Activated CD4-positive, alpha-beta T cell treated with anti-CD3 and anti-CD28 coated beads, Interleukin-2, amount 10 ng/mL, durations not matched to agents 24 days and 14 days (primary cell): ENCODE measurements around the gene PCDHA4. TPM values are rescaled to one million over a fixed set of nuclear protein-coding genes. Genes with fewer than 3 reads are reported as not detected.
"Not testable (repeated sequence)": the region's sequence is repeated elsewhere in the genome, so short reads cannot be mapped to it uniquely, and the experiment has no call there.

ENCODE experiments used
- DNase-seq: peaks from one replicate; pipeline ENCODE4 v3.0.0; 2022
- H3K27ac Mint-ChIP-seq: one replicate; pipeline ENCODE4 v1.8.0; 2022; ENCODE audit warnings: mild to moderate bottlenecking, mixed read lengths
- H3K27me3 Mint-ChIP-seq: one replicate; pipeline ENCODE4 v1.8.0; 2022; ENCODE audit warnings: mixed read lengths
- H3K36me3 Mint-ChIP-seq: one replicate; pipeline ENCODE4 v1.8.0; 2022; ENCODE audit warnings: low read depth, mild to moderate bottlenecking, mixed read lengths
- H3K4me1 Mint-ChIP-seq: one replicate; pipeline ENCODE4 v1.8.0; 2021; ENCODE audit warnings: mixed read lengths
- H3K4me3 Mint-ChIP-seq: one replicate; pipeline ENCODE4 v1.8.0; 2022; ENCODE audit warnings: mild to moderate bottlenecking, moderate library complexity, mixed read lengths
- H3K9me3 Mint-ChIP-seq: one replicate; pipeline ENCODE4 v1.8.0; 2021; ENCODE audit warnings: mixed read lengths
- intact Hi-C: fragments of 100-400 bp; cut with micrococcal nuclease; formaldehyde crosslinking; loops from one replicate; pipeline ENCODE4 v1.15.1; 2023
- total RNA-seq: library from RNA; stranded (reverse); gene quantifications from 2 replicates; pipeline ENCODE4 v1.2.3, GENCODE V29; 2022

PCDHA4 gene
- total RNA-seq, 1 donor from 2014 or later: not detected

DNA sequence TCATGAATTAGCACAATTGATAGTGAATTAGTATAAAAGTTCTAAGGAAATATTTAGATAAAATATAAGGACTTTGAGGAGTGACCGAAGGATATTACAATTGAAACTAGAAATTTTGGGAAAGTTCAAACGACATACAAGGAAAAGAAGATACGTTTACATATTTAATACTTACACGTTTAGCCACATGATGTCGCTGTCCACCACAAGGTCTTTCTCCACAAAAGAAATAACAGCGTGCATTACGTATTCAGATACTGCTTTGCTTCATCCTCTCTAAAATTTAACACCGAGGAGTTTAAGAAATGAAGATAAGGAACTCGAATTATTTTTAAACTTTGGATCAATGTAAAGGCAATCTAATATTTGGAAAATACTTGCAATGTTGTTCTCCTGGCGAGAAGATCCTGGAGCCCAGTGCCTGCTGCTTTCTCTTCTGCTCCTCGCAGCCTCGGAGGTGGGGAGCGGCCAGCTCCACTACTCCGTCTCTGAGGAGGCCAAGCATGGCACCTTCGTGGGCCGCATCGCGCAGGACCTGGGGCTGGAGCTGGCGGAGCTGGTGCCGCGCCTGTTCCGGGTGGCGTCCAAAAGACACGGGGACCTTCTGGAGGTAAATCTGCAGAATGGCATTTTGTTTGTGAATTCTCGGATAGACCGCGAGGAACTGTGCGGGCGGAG, 5.9 kb upstream of the PCDHA4 start, which contains the start of gene PCDHA3:
TSS of gene PCDHA3 (plus strand) at position 242 of the 678 bp plus-strand sequence.
- H3K27me3 Mint-ChIP-seq: no peaks in the 10 kb centered on the region
- intact Hi-C loops: no loop called here
- no peaks in the 10 kb centered on the region for H3K4me1 Mint-ChIP-seq
- no peak within 1 kb of the TSS for H3K27ac Mint-ChIP-seq
- H3K9me3 Mint-ChIP-seq: peaks cover 17% of the 10 kb centered on the region
- DNase-seq: no peak
- H3K4me3 Mint-ChIP-seq: no peak within 1 kb of the TSS
- H3K36me3 Mint-ChIP-seq: no peaks in the 10 kb centered on the region

DNA sequence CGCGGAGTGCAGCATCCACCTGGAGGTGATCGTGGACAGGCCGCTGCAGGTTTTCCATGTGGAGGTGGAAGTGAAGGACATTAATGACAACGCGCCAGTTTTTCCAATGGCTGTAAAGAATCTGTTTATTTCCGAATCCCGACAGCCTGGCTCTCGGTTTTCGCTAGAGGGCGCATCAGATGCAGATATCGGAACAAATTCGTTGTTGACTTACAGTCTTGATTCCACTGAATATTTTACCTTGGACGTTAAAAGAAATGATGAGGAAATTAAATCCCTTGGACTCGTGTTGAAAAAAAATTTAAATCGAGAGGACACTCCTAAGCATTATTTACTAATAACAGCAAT, 5.4 kb upstream of the PCDHA4 start:
- Mint-ChIP-seq H3K4me3 (no peak overlapping the region), H3K4me1 (no peaks in the 10 kb centered on the region), H3K27ac (no peak overlapping the region), H3K36me3 (no peaks in the 10 kb centered on the region), H3K9me3 (peaks cover 18% of the 10 kb centered on the region), H3K27me3 (no peaks in the 10 kb centered on the region)
- no peak for DNase-seq
- intact Hi-C loops: no loop called here

GRCh38 chr5:140802381-140802780, 4.5 kb upstream of the PCDHA4 start:
- peaks cover 18% of the 10 kb centered on the region for H3K9me3 Mint-ChIP-seq
- H3K4me3 Mint-ChIP-seq, H3K27me3 Mint-ChIP-seq, H3K27ac Mint-ChIP-seq, H3K36me3 Mint-ChIP-seq, DNase-seq, H3K4me1 Mint-ChIP-seq, intact Hi-C loops: not testable (repeated sequence)

GRCh38 chr5:140802781-140803271, 4.0 kb upstream of the PCDHA4 start:
- intact Hi-C loops: no loop called here
- no peaks in the 10 kb centered on the region for H3K27me3 Mint-ChIP-seq
- H3K27ac Mint-ChIP-seq: no peak overlapping the region
- no peak overlapping the region for H3K4me3 Mint-ChIP-seq
- no peaks in the 10 kb centered on the region for H3K4me1 Mint-ChIP-seq
- peaks cover 18% of the 10 kb centered on the region for H3K9me3 Mint-ChIP-seq
- H3K36me3 Mint-ChIP-seq: no peaks in the 10 kb centered on the region
- no peak for DNase-seq

DNA sequence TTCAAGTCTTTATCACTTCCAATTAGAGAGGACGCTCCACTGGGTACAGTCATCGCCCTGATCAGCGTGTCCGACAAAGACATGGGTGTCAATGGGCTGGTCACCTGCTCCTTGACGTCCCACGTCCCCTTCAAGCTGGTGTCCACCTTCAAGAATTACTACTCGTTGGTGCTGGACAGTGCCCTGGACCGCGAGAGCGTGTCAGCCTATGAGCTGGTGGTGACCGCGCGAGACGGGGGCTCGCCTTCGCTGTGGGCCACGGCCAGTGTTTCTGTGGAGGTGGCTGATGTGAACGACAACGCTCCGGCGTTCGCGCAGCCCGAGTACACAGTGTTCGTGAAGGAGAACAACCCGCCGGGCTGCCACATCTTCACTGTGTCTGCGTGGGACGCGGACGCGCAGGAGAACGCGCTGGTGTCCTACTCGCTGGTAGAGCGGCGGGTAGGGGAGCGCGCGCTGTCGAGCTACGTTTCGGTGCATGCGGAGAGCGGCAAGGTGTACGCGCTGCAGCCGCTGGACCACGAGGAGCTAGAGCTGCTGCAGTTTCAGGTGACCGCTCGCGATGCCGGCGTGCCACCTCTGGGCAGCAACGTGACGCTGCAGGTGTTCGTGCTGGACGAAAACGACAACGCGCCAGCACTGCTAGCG, 1.5 kb downstream of the PCDHA4 start:
- H3K27ac Mint-ChIP-seq, H3K27me3 Mint-ChIP-seq, H3K36me3 Mint-ChIP-seq, H3K4me3 Mint-ChIP-seq, H3K4me1 Mint-ChIP-seq, DNase-seq, intact Hi-C loops: not testable (repeated sequence)
- H3K9me3 Mint-ChIP-seq: peaks cover 13% of the 10 kb centered on the region

DNA sequence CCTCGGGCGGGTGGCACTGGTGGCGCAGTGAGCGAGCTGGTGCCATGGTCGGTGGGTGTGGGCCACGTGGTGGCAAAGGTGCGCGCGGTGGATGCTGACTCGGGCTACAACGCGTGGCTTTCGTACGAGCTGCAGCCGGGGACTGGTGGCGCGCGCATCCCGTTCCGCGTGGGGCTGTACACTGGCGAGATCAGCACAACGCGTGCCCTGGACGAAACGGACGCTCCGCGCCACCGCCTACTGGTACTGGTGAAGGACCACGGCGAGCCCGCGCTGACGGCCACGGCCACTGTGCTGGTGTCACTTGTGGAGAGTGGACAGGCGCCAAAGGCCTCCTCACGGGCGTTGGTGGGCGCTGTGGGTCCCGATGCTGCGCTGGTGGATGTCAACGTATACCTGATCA, 2.0 kb downstream of the PCDHA4 start:
- H3K27me3 Mint-ChIP-seq: no peaks in the 10 kb centered on the region
- no peaks in the 10 kb centered on the region for H3K36me3 Mint-ChIP-seq

GRCh38 chr5:140821375-140822280, 14.8 kb downstream of the PCDHA4 start, which contains the start of gene PCDHA5:
Gene PCDHA5 (plus strand): TSS chr5:140821613.
- Mint-ChIP-seq H3K27ac (no peak within 1 kb of the TSS), H3K36me3 (no peaks in the 10 kb centered on the region), H3K4me3 (no peak within 1 kb of the TSS), H3K27me3 (no peaks in the 10 kb centered on the region), H3K9me3 (peaks cover 4% of the 10 kb centered on the region), H3K4me1 (no peaks in the 10 kb centered on the region)
- intact Hi-C loops: no loop called here
- DNase-seq: no peak

More for the DNA sequence above, 2.0 kb downstream of the PCDHA4 start:
- Mint-ChIP-seq H3K27ac (no peak overlapping the region), H3K4me3 (no peak overlapping the region), H3K9me3 (peaks cover 8% of the 10 kb centered on the region), H3K4me1 (no peaks in the 10 kb centered on the region)
- no peak for DNase-seq
- intact Hi-C loops: no loop called here

- DNase-seq: no peak
- Mint-ChIP-seq H3K27ac (no peak overlapping the region), H3K36me3 (no peaks in the 10 kb centered on the region), H3K9me3 (peaks cover 8% of the 10 kb centered on the region), H3K4me3 (no peak overlapping the region), H3K4me1 (no peaks in the 10 kb centered on the region), H3K27me3 (no peaks in the 10 kb centered on the region)
- intact Hi-C loops: no loop called here
Measured at GRCh38 chr5:140822281-140822629, 15.4 kb downstream of the PCDHA4 start.

DNA sequence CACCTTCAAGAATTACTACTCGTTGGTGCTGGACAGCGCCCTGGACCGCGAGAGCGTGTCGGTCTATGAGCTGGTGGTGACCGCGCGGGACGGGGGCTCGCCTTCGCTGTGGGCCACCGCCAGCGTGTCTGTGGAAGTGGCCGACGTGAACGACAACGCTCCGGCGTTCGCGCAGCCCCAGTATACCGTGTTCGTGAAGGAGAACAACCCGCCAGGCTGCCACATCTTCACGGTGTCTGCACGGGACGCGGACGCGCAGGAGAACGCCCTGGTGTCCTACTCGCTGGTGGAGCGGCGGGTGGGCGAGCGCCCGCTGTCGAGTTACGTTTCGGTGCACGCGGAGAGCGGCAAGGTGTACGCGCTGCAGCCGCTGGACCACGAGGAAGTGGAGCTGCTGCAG, 16.1 kb downstream of the PCDHA4 start:
- H3K27ac Mint-ChIP-seq, intact Hi-C loops, H3K9me3 Mint-ChIP-seq, H3K4me3 Mint-ChIP-seq, H3K27me3 Mint-ChIP-seq, H3K4me1 Mint-ChIP-seq, H3K36me3 Mint-ChIP-seq: not testable (repeated sequence)
- peak; percentile 49 for DNase-seq

DNA sequence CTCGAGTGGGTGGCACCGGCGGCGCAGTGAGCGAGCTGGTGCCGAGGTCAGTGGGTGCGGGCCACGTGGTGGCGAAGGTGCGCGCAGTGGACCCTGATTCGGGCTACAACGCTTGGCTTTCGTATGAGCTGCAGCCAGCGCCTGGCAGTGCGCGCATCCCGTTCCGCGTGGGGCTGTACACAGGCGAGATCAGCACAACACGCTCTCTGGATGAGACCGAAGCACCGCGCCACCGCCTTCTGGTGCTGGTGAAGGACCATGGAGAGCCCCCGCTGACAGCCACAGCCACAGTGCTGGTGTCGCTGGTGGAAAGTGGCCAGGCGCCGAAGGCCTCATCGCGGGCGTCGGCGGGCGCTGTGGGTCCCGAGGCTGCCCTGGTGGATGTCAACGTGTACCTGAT, 16.6 kb downstream of the PCDHA4 start:
- intact Hi-C loops: no loop called here
- DNase-seq: no peak
- Mint-ChIP-seq H3K4me1 (no peaks in the 10 kb centered on the region), H3K9me3 (peaks cover 9% of the 10 kb centered on the region), H3K27ac (no peak overlapping the region), H3K36me3 (peaks cover 1% of the 10 kb centered on the region), H3K27me3 (no peaks in the 10 kb centered on the region), H3K4me3 (no peak overlapping the region)

DNA sequence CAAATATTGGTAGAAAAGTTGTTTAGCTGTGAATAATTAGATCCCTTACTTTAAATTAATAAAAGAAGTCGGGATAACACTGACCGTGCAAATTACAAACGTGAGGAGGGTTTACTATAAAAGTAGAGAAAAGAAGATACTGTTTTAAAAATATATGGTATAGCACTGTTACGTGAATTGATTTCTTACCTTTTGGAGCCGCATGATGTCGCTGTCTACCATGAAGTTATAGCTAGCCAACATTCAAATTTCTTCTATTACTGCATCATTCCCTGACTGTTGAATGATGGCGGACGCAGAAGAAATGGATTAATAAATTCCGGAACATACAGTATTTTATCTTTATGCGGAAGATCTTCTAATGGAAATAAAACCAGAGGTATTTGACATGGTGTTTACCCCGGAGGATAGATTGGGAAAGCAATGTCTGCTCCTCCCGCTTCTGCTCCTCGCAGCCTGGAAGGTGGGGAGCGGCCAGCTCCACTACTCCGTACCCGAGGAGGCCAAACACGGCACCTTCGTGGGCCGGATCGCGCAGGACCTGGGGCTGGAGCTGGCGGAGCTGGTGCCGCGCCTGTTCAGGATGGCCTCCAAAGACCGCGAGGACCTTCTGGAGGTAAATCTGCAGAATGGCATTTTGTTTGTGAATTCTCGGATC, 21.0 kb downstream of the PCDHA4 start, which contains the start of gene PCDHA6:
TSS of gene PCDHA6 (plus strand) at position 257 of the 658 bp plus-strand sequence. CDS start at position 389, 132 bp downstream.
- no peak for DNase-seq
- no peaks in the 10 kb centered on the region for H3K27me3 Mint-ChIP-seq
- H3K4me3 Mint-ChIP-seq: no peak within 1 kb of the TSS
- peaks cover 3% of the 10 kb centered on the region for H3K36me3 Mint-ChIP-seq
- no peak within 1 kb of the TSS for H3K27ac Mint-ChIP-seq
- H3K9me3 Mint-ChIP-seq: peaks cover 17% of the 10 kb centered on the region
- no peaks in the 10 kb centered on the region for H3K4me1 Mint-ChIP-seq
- intact Hi-C loops: no loop called here

DNA sequence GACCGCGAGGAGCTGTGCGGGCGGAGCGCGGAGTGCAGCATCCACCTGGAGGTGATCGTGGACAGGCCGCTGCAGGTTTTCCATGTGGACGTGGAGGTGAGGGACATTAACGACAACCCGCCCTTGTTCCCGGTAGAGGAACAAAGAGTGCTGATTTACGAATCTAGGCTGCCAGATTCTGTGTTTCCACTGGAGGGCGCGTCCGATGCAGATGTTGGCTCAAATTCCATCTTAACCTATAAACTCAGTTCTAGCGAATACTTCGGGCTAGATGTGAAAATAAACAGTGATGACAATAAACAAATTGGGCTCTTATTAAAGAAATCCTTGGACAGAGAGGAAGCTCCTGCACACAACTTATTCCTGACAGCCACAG, 21.5 kb downstream of the PCDHA4 start:
- Mint-ChIP-seq H3K9me3 (peaks cover 20% of the 10 kb centered on the region), H3K4me3 (no peak overlapping the region), H3K36me3 (peaks cover 3% of the 10 kb centered on the region), H3K27ac (no peak overlapping the region), H3K27me3 (no peaks in the 10 kb centered on the region), H3K4me1 (no peaks in the 10 kb centered on the region)
- no peak for DNase-seq
- intact Hi-C loops: no loop called here

- DNase-seq, H3K4me3 Mint-ChIP-seq, H3K4me1 Mint-ChIP-seq, H3K27ac Mint-ChIP-seq, H3K27me3 Mint-ChIP-seq, intact Hi-C loops, H3K36me3 Mint-ChIP-seq: not testable (repeated sequence)
- peaks cover 23% of the 10 kb centered on the region for H3K9me3 Mint-ChIP-seq
Measured at GRCh38 chr5:140829511-140830501, 22.9 kb downstream of the PCDHA4 start.
